Hepatocyte (in vitro differentiated cells): ENCODE data around the gene STK33.

Source experiments
- EZH2 ChIP-seq: fragments of 200-600 bp; sonication (generic); IDR thresholded peaks from 2 replicates; pipeline ENCODE4 v1.6.1; 2016; ENCODE audit warnings: antibody characterized with exemption, mild to moderate bottlenecking, borderline replicate concordance
- EZH2phosphoT487 ChIP-seq: fragments of 200-600 bp; sonication (generic); IDR thresholded peaks from one replicate; pipeline ENCODE4 v1.6.1; 2018; ENCODE audit warnings: antibody characterized with exemption, mild to moderate bottlenecking, low read depth, moderate library complexity; ENCODE audit not compliant: unreplicated experiment, severe bottlenecking
- TF ChIP-seq, protein P1 (sequence below): fragments of 200-600 bp; sonication (generic); IDR thresholded peaks from 2 replicates; pipeline ENCODE4 v1.5.1; 2016; ENCODE audit warnings: antibody characterized with exemption, mild to moderate bottlenecking; ENCODE audit not compliant: poor library complexity

DNA sequence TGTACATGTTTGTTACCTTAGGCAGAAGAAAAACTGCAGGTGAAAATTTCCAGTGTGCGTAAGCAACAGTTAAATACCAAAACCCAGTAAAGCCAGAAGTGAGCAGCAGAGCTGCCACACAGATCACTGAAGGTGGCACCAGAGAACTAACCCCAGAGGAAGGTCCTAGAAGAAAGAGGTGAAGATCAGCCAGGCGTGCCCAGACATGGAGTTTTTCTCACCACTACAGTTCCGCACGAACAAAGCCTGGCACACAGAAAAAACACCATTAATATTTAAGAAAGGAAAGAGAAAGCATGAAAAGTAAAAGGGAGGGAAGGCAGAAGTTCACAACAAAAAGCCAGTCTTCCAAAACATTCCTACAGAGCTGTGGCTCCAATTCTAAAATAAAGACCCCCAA lies 60.7 kb downstream of the STK33 start:
- TF ChIP-seq, protein P1, sequence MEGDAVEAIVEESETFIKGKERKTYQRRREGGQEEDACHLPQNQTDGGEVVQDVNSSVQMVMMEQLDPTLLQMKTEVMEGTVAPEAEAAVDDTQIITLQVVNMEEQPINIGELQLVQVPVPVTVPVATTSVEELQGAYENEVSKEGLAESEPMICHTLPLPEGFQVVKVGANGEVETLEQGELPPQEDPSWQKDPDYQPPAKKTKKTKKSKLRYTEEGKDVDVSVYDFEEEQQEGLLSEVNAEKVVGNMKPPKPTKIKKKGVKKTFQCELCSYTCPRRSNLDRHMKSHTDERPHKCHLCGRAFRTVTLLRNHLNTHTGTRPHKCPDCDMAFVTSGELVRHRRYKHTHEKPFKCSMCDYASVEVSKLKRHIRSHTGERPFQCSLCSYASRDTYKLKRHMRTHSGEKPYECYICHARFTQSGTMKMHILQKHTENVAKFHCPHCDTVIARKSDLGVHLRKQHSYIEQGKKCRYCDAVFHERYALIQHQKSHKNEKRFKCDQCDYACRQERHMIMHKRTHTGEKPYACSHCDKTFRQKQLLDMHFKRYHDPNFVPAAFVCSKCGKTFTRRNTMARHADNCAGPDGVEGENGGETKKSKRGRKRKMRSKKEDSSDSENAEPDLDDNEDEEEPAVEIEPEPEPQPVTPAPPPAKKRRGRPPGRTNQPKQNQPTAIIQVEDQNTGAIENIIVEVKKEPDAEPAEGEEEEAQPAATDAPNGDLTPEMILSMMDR = no peak
- no peak for TF ChIP-seq EZH2phosphoT487
- no peak for TF ChIP-seq EZH2
